HG03045 (cell line): ENCODE results near the gene PERM1.

ENCODE experiments used
- ATAC-seq: cut with Tn5 transposase; IDR thresholded peaks from one replicate; pipeline ENCODE4 v1.9.1; 2021; ENCODE audit warnings: mild to moderate bottlenecking, moderate library complexity; ENCODE audit not compliant: unreplicated experiment

Gene PERM1

DNA sequence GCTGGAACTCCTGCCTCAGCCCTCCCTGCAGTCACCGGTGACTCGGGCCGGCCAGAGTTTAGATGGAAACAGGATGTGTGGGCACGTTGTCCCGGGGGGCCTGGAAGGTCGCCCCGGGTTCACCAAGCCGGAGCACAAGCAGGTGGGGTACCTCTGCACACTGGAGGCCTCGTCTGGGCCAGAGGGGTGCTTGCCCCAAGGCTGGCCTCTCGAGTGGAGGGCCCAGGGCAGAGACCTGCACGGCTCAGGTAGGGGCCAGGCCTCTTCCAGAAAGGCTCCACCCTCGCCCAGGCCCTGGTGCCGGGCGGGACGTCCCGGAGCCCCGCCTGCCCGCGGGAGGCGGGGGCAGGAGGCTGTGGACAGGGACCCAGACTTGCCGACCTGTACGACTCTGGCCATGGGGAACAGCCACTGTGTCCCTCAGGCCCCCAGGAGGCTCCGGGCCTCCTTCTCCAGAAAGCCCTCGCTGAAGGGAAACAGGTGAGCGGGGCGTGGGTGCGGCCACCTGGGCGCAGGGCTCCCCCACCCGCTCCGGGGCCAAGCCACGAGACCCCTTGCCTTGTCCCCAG, 15.7 kb downstream of the PERM1 start, which contains the start of gene PLEKHN1:
TSS of gene PLEKHN1 (plus strand) at position 348 of the 569 bp plus-strand sequence. CDS start at position 398, 50 bp downstream.
- peak; percentile 27 for ATAC-seq

GRCh38 chr1:965526-966134, 16.3 kb downstream of the PERM1 start:
- no peak for ATAC-seq

DNA sequence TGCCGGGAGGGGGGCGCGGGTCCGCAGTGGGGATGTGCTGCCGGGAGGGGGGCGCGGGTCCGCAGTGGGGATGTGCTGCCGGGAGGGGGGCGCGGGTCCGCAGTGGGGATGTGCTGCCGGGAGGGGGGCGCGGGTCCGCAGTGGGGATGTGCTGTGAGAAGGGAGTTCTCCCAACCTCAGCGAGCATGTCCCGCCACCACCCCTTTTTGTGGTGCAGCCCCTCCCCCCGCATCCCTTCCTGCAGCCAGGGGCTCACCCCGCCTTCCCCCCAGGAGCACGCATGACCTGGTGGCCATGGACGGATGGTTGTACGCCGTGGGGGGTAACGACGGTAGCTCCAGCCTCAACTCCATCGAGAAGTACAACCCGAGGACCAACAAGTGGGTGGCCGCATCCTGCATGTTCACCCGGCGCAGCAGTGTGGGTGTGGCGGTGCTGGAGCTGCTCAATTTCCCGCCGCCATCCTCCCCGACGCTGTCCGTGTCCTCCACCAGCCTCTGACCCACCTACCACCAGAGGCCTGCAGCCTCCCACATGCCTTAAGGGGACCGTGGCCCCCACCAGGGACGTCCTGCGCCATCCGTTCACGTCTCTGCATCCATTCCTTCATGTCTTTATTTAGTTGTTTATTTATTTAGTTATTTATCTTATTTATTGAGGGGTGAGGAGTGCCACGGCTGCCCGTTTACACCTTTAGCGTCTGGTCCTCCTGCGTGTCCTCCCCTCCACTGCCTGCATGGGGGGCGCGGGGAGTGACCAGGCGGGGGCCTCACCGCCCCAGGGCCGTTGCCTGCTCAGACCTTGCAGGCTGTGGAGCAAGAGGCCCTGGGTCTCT, 17.0 kb downstream of the PERM1 start:
- no peak for ATAC-seq

DNA sequence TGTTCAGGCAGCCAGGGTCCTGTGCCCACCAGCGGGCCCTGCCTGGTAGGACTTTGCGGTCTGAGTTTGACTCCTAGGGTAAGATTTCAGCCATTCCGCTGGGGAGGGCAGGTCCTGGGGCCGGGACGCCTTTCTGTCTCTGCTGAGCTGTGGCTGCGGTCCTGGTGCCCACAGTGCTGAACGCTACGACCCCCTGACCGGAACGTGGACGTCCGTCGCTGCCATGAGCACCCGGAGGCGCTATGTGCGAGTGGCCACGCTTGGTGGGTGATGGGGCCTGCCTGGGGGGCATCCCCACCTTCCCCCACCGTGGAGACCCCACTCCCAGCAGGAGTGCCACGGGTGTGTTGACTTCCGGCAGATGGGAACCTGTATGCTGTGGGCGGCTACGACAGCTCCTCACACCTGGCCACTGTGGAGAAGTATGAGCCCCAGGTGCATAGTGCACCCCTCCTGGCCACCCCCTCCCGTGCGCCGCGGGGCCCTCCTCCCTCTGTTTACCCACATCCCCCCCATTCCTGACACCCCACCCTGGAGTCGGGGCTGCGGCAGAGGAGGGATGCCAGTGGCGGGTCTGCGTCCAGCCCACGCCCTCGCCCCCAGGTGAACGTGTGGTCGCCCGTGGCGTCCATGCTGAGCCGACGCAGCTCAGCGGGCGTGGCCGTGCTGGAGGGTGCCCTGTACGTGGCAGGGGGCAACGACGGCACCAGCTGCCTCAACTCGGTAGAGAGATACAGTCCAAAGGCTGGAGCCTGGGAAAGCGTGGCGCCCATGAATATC, 18.0 kb downstream of the PERM1 start:
- ATAC-seq = no peak

DNA sequence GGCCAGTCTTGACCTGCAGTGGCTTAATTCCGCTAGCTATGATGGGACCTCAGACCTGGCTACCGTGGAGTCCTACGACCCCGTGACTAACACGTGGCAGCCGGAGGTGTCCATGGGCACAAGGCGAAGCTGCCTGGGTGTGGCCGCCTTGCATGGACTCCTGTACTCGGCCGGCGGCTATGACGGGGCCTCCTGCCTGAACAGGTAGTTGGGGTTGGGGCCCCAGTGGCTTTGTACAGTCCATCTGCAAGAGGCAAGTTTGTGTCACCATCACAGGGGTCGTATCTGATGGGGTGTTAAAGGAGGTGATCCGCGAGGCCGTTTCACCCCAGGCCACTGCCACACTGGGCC, 18.6 kb downstream of the PERM1 start:
- no peak for ATAC-seq

DNA sequence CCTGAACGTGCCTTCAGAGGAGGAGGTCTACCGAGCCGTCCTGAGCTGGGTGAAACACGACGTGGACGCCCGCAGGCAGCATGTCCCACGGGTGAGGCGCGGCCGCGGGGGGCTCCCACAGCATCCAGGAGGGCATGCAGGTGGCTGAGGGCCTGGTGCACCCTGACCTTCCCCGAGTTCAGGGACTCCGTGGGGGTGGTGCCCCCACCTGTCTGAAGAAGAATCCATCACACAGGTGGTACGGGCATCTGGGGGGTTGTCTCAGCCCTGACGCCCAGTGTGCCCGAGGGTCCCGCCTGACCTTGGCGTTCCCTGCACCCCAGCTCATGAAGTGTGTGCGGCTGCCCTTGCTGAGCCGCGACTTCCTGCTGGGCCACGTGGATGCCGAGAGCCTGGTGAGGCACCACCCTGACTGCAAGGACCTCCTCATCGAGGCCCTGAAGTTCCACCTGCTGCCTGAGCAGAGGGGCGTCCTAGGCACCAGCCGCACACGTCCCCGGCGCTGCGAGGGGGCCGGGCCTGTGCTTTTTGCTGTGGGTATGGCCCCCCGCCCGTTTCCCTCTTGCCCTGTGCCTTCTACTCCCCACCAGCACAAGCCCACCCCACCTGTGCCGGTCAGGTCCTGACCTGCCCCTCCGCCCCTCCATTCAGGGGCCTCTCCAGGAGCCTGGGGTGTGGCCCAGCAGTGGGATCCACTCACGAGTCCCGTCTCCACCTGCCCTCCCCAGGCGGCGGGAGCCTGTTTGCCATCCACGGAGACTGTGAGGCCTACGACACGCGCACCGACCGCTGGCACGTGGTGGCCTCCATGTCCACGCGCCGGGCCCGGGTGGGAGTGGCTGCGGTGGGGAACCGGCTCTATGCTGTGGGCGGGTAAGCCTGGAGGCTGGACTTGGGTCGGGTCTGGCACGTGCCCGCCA, 19.3 kb downstream of the PERM1 start:
- no peak for ATAC-seq

DNA sequence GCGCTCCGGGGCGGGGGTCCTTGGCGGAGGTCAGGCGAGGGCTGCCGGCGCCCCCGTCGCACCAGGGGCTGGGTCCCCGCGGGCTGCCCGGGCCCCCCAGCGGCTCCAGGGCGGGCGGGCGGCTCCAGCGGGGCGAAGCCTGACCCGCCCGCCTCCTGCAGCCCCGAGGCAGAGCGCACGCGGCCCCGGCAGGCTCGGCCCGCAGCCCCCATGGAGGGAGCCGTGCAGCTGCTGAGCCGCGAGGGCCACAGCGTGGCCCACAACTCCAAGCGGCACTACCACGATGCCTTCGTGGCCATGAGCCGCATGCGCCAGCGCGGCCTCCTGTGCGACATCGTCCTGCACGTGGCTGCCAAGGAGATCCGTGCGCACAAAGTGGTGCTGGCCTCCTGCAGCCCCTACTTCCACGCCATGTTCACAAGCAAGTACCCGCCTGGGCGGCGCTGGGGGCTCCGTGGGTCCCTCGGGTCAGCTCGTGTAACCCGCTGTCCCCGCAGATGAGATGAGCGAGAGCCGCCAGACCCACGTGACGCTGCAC, 20.7 kb downstream of the PERM1 start:
- ATAC-seq = no peak

GRCh38 chr1:960363-961131, 21.3 kb downstream of the PERM1 start, which contains the start of gene KLHL17:
Gene KLHL17 (plus strand): TSS chr1:960584. CDS start chr1:960694, 110 bp downstream.
- peak; percentile 33 for ATAC-seq

DNA sequence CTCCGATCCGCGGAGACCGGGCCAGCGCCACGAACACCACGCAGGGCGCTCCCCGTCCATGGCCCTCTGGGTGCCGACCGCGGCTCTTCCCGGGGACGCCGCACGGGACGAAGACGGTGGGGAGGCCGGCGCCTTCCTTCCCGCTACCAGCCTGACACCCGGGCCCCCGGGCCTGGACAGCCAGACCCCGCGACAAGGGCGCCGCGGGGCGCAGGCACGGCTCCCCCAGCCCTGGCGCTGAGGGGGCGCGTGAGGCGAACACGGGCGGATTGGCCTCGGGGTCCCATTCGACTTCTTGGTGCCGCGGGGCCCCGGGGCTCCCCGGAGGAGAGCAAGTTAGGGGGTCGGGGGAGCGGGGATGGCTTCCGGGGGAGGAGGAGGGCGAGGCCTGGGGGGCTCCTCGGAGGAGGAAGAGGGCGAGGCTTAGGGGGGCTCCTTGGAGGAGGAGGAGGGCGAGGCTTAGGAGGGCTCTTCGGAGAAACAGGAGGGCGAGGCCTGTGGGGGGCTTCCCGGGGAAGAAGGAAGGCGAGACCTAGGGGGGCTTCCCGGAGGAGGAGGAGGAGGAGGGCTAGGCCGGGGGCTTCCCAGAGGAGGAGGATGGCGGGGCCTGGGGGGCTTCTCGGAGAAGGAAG, 22.0 kb downstream of the PERM1 start:
- ATAC-seq = no peak

GRCh38 chr1:958823-959730, 22.8 kb downstream of the PERM1 start, which contains the start of gene NOC2L:
Gene NOC2L (minus strand): TSS chr1:959256. CDS start chr1:959240, 16 bp downstream.
- ATAC-seq = peak; percentile 58

DNA sequence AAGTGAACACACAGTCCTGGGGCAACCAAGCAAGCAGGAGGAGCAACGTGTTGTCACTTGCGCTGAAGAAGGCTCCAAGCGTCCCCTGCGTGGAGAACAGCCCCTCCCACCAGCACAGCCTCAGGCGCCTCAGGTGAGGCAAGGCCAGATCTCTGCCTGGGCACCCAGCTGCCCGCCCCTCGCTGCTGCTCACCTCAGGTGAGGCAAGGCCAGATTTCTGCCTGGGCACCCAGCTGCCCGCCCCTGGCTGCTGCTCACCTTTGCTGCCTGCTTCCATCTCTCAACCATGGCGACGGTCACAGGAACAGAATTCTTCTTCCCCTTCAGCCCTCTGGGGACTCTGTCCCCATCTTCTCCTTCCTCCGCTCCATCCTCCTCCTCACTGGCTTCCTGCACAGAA, 25.3 kb downstream of the PERM1 start:
- no peak for ATAC-seq

GRCh38 chr1:955474-955873, 26.4 kb downstream of the PERM1 start:
- no peak for ATAC-seq

DNA sequence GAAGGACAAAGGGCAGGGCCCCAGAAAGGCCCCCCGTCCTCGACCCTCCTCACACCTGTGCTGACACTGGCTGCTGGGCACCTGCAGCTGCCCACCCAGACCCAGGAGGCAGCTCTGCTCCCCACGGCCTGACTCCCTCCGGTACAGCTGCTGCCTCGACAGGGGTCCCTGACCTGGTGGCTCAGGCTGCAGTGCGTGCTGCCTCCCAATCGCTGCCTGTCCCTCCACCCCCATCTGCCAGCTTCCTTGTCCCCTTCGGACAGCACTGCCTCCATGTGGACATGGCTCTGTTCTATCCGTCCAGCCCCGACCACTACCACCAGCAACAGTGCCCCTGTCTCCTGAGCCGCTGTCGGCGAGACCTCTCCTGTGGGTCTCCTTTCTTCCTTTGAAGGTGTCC, 27.0 kb downstream of the PERM1 start:
- ATAC-seq = no peak

DNA sequence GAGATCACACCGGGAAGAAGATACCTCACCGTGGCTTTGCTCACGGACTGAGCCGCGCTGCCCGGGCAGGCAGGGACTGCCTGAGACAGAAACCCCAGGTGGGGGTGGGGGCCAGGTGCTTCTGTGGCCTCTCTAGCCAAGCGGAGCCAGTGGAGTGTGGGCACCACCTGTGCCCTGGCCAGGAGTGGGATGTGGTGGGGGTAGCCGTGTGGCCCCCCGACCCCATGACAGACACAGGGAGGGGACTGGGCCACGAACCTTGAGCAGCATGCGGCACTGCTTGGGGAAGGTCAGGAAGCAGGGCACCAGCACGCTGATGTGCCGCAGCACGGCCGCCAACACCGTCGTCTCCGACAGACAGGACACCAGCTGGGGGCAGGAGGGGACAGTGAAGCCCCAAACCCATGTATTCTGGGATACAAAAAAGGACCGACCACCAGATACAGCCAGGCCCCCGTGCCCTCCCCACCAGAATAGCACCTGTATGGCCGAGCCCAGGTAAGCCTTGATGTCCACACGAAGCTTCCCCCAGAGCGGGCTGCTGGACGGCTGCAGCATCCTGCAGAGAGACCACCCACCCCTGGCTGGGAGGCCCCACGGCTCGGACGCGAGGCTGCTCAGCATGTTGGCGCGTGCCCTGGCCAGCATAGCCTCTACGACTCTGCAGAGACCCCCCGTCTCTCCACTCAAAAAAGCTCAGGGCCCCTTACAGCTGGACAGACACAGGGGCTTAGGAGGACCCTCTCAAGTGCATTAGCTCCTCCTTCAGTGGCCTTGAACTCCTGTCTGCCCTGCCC, 28.2 kb downstream of the PERM1 start:
- ATAC-seq = no peak

DNA sequence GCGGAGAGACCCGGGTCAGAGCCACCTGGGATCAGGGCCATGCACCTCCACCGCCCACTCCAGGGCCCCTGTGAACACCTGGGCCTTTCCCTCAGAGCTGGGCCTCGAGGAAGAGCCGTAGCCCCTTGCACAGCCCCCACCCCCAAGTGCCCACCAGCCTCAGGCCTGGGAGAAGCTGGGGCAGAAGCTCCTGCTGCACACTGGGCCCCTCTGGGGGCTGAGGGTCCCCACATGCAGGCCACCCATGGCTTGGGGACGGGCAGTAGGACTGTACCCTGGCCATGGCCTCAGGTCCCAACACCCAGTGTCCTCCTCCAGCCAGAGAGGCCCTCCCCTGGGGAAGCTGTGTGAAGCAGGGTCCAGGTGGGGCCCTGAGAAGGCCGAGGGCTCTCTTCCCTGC, 29.3 kb downstream of the PERM1 start:
- ATAC-seq = no peak

DNA sequence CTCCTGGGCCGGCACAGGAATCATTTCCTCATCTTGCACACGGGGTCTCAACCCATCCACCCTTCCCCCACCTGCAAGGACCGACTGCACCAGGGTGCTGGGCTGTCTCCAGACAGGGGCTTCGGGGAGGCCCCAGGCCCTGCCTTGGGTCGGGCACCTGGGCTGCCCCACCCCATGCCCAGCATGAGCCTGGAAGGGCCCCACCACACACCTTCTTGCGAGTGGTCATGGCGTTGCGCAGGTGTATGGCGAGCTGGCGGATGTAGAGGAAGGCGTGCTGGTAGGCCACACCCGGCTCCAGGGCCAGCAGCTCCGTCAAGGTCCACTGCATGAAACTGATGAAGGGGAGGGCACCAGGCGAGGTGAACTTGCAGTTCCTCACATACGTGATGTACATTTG, 29.7 kb downstream of the PERM1 start:
- ATAC-seq = no peak

DNA sequence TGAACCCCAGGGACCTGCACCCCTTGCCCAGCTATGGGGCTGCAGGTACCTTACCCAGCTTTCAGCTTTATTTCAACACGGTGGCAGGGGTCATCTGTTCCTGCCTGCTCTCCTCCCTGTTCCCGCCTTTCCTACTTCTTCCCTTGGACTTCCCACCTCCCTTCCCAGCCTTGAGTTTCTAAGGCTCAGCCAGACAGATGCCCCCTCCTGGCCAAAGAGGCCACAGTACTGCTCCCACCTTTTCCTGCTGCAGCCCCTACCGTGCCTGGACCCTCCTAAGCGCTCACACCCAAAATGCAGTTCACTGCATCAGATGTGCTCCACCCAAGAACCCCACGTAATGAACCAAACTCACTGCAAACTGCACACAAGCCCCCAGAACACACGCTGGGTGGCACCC, 30.5 kb downstream of the PERM1 start:
- ATAC-seq = no peak
